ENCODE measurements around the gene KCNH1.

KCNH1 gene

DNA sequence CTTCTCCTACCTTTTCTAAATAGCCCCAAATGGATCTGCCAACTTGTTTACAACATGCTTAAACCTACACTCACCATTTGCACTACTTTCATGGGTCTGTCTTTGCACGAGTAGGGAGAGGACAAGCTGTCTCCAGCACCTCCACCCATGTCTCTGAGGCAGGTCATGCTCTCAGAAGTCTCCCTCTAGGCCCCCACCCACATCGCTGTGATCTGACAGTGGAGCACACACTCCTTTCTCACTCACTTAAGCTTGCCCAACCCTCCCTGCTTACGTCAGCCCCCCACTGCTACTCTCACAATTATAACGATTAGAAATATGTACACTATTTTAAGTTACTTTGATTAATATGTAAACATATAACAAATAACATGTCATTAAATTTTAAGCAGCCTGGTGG lies 141.1 kb downstream of the KCNH1 start:
- ChIA-PET CTCF (no interaction called here), POLR2A (no interaction called here)
- Histone ChIP-seq H3K4me3 (ENCODE audit: low read depth, low read length) (no peak overlapping the region), H3K9me3 (ENCODE audit: control insufficient read depth, insufficient read depth, low read depth, low read length) (no peaks in the 10 kb centered on the region), H3K36me3 (ENCODE audit: control insufficient read depth in 2 of 2, insufficient read depth in 1 of 2, low read length in 2 of 2) (no peaks in the 10 kb centered on the region), H3K27ac (ENCODE audit: extremely low read depth, low read depth, low read length) (no peak overlapping the region), H3K4me1 (ENCODE audit: control insufficient read depth, insufficient read depth, low read length) (no peaks in the 10 kb centered on the region)
- TF ChIP-seq, protein P1, sequence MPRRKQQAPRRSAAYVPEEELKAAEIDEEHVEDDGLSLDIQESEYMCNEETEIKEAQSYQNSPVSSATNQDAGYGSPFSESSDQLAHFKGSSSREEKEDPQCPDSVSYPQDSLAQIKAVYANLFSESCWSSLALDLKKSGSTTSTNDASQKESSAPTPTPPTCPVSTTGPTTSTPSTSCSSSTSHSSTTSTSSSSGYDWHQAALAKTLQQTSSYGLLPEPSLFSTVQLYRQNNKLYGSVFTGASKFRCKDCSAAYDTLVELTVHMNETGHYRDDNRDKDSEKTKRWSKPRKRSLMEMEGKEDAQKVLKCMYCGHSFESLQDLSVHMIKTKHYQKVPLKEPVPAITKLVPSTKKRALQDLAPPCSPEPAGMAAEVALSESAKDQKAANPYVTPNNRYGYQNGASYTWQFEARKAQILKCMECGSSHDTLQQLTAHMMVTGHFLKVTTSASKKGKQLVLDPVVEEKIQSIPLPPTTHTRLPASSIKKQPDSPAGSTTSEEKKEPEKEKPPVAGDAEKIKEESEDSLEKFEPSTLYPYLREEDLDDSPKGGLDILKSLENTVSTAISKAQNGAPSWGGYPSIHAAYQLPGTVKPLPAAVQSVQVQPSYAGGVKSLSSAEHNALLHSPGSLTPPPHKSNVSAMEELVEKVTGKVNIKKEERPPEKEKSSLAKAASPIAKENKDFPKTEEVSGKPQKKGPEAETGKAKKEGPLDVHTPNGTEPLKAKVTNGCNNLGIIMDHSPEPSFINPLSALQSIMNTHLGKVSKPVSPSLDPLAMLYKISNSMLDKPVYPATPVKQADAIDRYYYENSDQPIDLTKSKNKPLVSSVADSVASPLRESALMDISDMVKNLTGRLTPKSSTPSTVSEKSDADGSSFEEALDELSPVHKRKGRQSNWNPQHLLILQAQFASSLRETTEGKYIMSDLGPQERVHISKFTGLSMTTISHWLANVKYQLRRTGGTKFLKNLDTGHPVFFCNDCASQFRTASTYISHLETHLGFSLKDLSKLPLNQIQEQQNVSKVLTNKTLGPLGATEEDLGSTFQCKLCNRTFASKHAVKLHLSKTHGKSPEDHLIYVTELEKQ (tag by site-specific recombination; IDR thresholded peaks at IDR 0.05; ENCODE audit: borderline replicate concordance) = no peak
- TF ChIP-seq ELK4 (IDR thresholded peaks at IDR 0.05; ENCODE audit: borderline replicate concordance, low read depth, low read length) (no peak), ZNF664 (tag by site-specific recombination; IDR thresholded peaks at IDR 0.05) (no peak), ZNF404 (tag by site-specific recombination; IDR thresholded peaks at IDR 0.05) (no peak), ZNF530 (tag by site-specific recombination; IDR thresholded peaks at IDR 0.05; ENCODE audit: low read depth) (no peak), REST (tag by site-specific recombination; IDR thresholded peaks at IDR 0.05) (no peak)
- TF ChIP-seq, protein P2, sequence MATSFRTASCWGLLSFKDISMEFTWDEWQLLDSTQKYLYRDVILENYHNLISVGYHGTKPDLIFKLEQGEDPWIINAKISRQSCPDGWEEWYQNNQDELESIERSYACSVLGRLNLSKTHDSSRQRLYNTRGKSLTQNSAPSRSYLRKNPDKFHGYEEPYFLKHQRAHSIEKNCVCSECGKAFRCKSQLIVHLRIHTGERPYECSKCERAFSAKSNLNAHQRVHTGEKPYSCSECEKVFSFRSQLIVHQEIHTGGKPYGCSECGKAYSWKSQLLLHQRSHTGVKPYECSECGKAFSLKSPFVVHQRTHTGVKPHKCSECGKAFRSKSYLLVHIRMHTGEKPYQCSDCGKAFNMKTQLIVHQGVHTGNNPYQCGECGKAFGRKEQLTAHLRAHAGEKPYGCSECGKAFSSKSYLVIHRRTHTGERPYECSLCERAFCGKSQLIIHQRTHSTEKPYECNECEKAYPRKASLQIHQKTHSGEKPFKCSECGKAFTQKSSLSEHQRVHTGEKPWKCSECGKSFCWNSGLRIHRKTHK (tag by site-specific recombination; IDR thresholded peaks at IDR 0.05) = no peak
- TF ChIP-seq, protein P3, sequence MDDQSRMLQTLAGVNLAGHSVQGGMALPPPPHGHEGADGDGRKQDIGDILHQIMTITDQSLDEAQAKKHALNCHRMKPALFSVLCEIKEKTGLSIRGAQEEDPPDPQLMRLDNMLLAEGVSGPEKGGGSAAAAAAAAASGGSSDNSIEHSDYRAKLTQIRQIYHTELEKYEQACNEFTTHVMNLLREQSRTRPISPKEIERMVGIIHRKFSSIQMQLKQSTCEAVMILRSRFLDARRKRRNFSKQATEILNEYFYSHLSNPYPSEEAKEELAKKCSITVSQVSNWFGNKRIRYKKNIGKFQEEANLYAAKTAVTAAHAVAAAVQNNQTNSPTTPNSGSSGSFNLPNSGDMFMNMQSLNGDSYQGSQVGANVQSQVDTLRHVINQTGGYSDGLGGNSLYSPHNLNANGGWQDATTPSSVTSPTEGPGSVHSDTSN (CRISPR knock-in tag; IDR thresholded peaks at IDR 0.05) = no peak

- Histone ChIP-seq H3K9me3 (ENCODE audit: control insufficient read depth, insufficient read depth, low read depth, low read length) (no peaks in the 10 kb centered on the region), H3K4me3 (ENCODE audit: low read depth, low read length) (no peak overlapping the region), H3K27ac (ENCODE audit: extremely low read depth, low read depth, low read length) (no peak overlapping the region), H3K4me1 (ENCODE audit: control insufficient read depth, insufficient read depth, low read length) (no peaks in the 10 kb centered on the region), H3K36me3 (ENCODE audit: control insufficient read depth in 2 of 2, insufficient read depth in 1 of 2, low read length in 2 of 2) (no peaks in the 10 kb centered on the region)
- ChIA-PET CTCF (interaction anchor here (0.6 kb wide), 1 partner anchor 40 kb away, joined by 3 read pairs; no protein-coding TSS in a partner anchor), POLR2A (no interaction called here)
- no peak for TF ChIP-seq ZNF157 (tag by site-specific recombination; IDR thresholded peaks at IDR 0.05)
- TF ChIP-seq ZNF544 (tag by site-specific recombination; IDR thresholded peaks at IDR 0.05) = no peak
- TF ChIP-seq ZNF138 (tag by site-specific recombination; IDR thresholded peaks at IDR 0.05; ENCODE audit: borderline replicate concordance) = no peak
- no peak for TF ChIP-seq ZNF121 (tag by site-specific recombination; IDR thresholded peaks at IDR 0.05)
- no peak for TF ChIP-seq ZNF175 (tag by site-specific recombination; IDR thresholded peaks at IDR 0.05)
- TF ChIP-seq ZNF843 (tag by site-specific recombination; IDR thresholded peaks at IDR 0.05) = no peak
- TF ChIP-seq ZNF211 (tag by site-specific recombination; IDR thresholded peaks at IDR 0.05; ENCODE audit: low read depth) = no peak
- no peak for TF ChIP-seq REPIN1 (tag by site-specific recombination; IDR thresholded peaks at IDR 0.05; ENCODE audit: low read depth)
- TF ChIP-seq ZNF510 (tag by site-specific recombination; IDR thresholded peaks at IDR 0.05; ENCODE audit: insufficient replicate concordance) = no peak
- TF ChIP-seq ZNF174 (tag by site-specific recombination; IDR thresholded peaks at IDR 0.05) = no peak
- no peak for TF ChIP-seq MEIS1 (CRISPR knock-in tag; IDR thresholded peaks at IDR 0.05; ENCODE audit: borderline replicate concordance)
These were observed 144.0 kb downstream of the KCNH1 start for GRCh38 chr1:210989905-210990304.

Measured in HEK293 (cell line).